Endothelial cell of umbilical vein (primary cell): ENCODE data around the gene RHOV. TPM values are rescaled to one million over a fixed set of nuclear protein-coding genes. Genes with fewer than 3 reads are reported as not detected.

ENCODE experiments used
- BruUV-seq: library from RNA; stranded (reverse); fragments of 400-500 nt; replicated peaks from 2 replicates; lab custom pipeline; 2021; lab: Mats Ljungman, UMichigan
- CTCF ChIA-PET: fragments of 300-600, 350-600 bp; sonication (Branson Sonifier 250); formaldehyde crosslinking; loops from one replicate; lab custom pipeline; 2021; ENCODE audit warnings: antibody characterized with exemption, inconsistent platforms; lab: Charles Lee
- POLR2A ChIA-PET: fragments of 300-600, 350-600 bp; sonication (Branson Sonifier 250); formaldehyde crosslinking; loops from one replicate; lab custom pipeline; 2021; ENCODE audit warnings: antibody characterized with exemption, inconsistent platforms; lab: Charles Lee
- DNase-seq: peaks from one replicate; pipeline ENCODE4 v3.0.0-alpha.2; 2011; ENCODE audit warnings: low read depth, low spot score
- FAIRE-seq: peaks from 2 replicates; lab custom pipeline; 2011; peaks lifted over from hg19 to GRCh38; lab: Jason Lieb, UNC
- H2AFZ ChIP-seq: 2 replicates; pipeline ENCODE4 v1.6.0; 2012; ENCODE audit warnings: low read depth, low read length, control low read depth, inconsistent platforms
- H3K27ac ChIP-seq: 2 replicates; pipeline ENCODE4 v1.5.1; 2011; ENCODE audit warnings: low read depth, mild to moderate bottlenecking, control low read depth, low read length, moderate library complexity; ENCODE audit not compliant: insufficient read depth
- H3K27me3 ChIP-seq, 2 experiments: 2 replicates each; pipeline versions ENCODE4 v1.6.0 to v1.6.1; 2011; ENCODE audit warnings: low read length in 2 of 2, mixed read lengths in 1 of 2; ENCODE audit not compliant: control insufficient read depth in 2 of 2, insufficient read depth in 2 of 2
- H3K36me3 ChIP-seq, 2 experiments: 2 replicates in 1 of 2; 3 replicates in 1 of 2; pipeline ENCODE4 v1.5.1; 2011; ENCODE audit warnings: low read length in 2 of 2, mild to moderate bottlenecking in 1 of 2, moderate library complexity in 1 of 2; ENCODE audit not compliant: control insufficient read depth in 2 of 2, insufficient read depth in 2 of 2; ENCODE audit errors: extremely low read depth in 1 of 2
- H3K4me1 ChIP-seq: 3 replicates; pipeline ENCODE4 v1.5.1; 2011; ENCODE audit warnings: mild to moderate bottlenecking, low read length; ENCODE audit not compliant: control insufficient read depth, insufficient read depth; ENCODE audit errors: extremely low read depth
- H3K4me2 ChIP-seq: 2 replicates; pipeline ENCODE4 v1.6.1; 2011; ENCODE audit warnings: low read length, control low read depth, mixed read lengths; ENCODE audit not compliant: insufficient read depth
- H3K4me3 ChIP-seq, 3 experiments: fragments of 200-600 bp in 1 of 3; sonication (generic), shearing (Covaris generic) in 1 of 3; replicated peaks in 1 of 3; 2 replicates each; pipeline ENCODE4 v1.5.1; 2011 to 2016; ENCODE audit warnings: control low read depth in 3 of 3, low read length in 3 of 3, mild to moderate bottlenecking in 2 of 3, inconsistent platforms in 1 of 3, low read depth in 1 of 3, moderate library complexity in 1 of 3; ENCODE audit not compliant: insufficient read depth in 1 of 3
- H3K79me2 ChIP-seq: 2 replicates; pipeline ENCODE4 v1.6.0; 2012; ENCODE audit warnings: low read length, inconsistent platforms; ENCODE audit not compliant: control insufficient read depth, insufficient read depth
- H3K9ac ChIP-seq: replicated peaks from 2 replicates; pipeline ENCODE3; 2011; ENCODE audit warnings: low read length, control low read depth; ENCODE audit not compliant: insufficient read depth; ENCODE audit errors: extremely low read depth
- H3K9me1 ChIP-seq: replicated peaks from 3 replicates; pipeline ENCODE4 v1.6.0; 2011; ENCODE audit warnings: mild to moderate bottlenecking, low read length; ENCODE audit not compliant: control insufficient read depth, insufficient read depth; ENCODE audit errors: extremely low read depth
- H3K9me3 ChIP-seq: replicated peaks from 2 replicates; pipeline ENCODE4 v1.5.1; 2012; ENCODE audit warnings: low read length, inconsistent platforms; ENCODE audit not compliant: control insufficient read depth, insufficient read depth
- H4K20me1 ChIP-seq: replicated peaks from 2 replicates; pipeline ENCODE3; 2011; ENCODE audit warnings: mild to moderate bottlenecking, low read length; ENCODE audit not compliant: control insufficient read depth, insufficient read depth; ENCODE audit errors: extremely low read depth
- EZH2 ChIP-seq: IDR thresholded peaks from 2 replicates; pipeline ENCODE4 v1.6.1; 2012; ENCODE audit warnings: borderline replicate concordance, low read depth, mild to moderate bottlenecking, moderate library complexity, low read length, inconsistent platforms; ENCODE audit not compliant: severe bottlenecking
- FOS ChIP-seq: IDR thresholded peaks from 2 replicates; pipeline ENCODE4 v1.6.1; 2011; ENCODE audit warnings: mild to moderate bottlenecking, low read length, moderate library complexity, borderline replicate concordance; ENCODE audit not compliant: insufficient read depth
- GATA2 ChIP-seq: IDR thresholded peaks from 2 replicates; pipeline ENCODE4 v1.7.0; 2011; ENCODE audit warnings: low read depth, mild to moderate bottlenecking, moderate library complexity, mixed read lengths, low read length; ENCODE audit not compliant: insufficient read length, insufficient read depth
- JUN ChIP-seq: IDR thresholded peaks from 2 replicates; pipeline ENCODE4 v1.6.1; 2011; ENCODE audit warnings: borderline replicate concordance, low read depth; ENCODE audit not compliant: insufficient read length, insufficient read depth
- MYC ChIP-seq: IDR thresholded peaks from one replicate; pipeline ENCODE4 v1.6.1; 2011; ENCODE audit warnings: mild to moderate bottlenecking, low read depth, low read length
- POLR2A ChIP-seq: IDR thresholded peaks from 2 replicates; pipeline ENCODE4 v1.6.1; 2012; ENCODE audit warnings: low read depth, mild to moderate bottlenecking, control low read depth, low read length
- POLR2AphosphoS5 ChIP-seq: IDR thresholded peaks from 2 replicates; pipeline ENCODE4 v1.6.1; 2012; ENCODE audit warnings: low read depth, mild to moderate bottlenecking, control low read depth, low read length, moderate library complexity; ENCODE audit not compliant: insufficient read depth
- dilution Hi-C: fragments of 300-500 bp; cut with MboI; formaldehyde crosslinking; loops from one replicate; pipeline ENCODE4 v1.15.0; 2019; ENCODE audit warnings: low sequenced_read_pairs; ENCODE audit not compliant: extremely low pct_ligation_motif_present
- intact Hi-C: fragments of 100-400 bp; cut with micrococcal nuclease; formaldehyde crosslinking; loops from one replicate; pipeline ENCODE4 v1.10.0; 2022
- polyA plus RNA-seq, 4 experiments: library from polyadenylated mRNA; depleted of rRNA in 3 of 4; stranded (reverse) in 3 of 4; unstranded in 1 of 4; fragments of >200 nt; gene quantifications; 2 replicates each; pipeline versions ENCODE4 v1.2.1 to v1.2.3, GENCODE V29; 2011 to 2012; ENCODE audit warnings: missing spikeins in 1 of 4
- total RNA-seq: library from RNA; stranded (reverse); gene quantifications from 2 replicates; pipeline ENCODE4 v1.2.3, GENCODE V29; 2021
- TF ChIP-seq, protein P1 (sequence below), 2 donors: IDR thresholded peaks; 1 replicate in 1 of 2; 2 replicates in 1 of 2; pipeline ENCODE4 v1.5.1; 2011; ENCODE audit warnings: low read length in 2 of 2, mild to moderate bottlenecking in 2 of 2, moderate library complexity in 2 of 2, control low read depth in 1 of 2, inconsistent platforms in 1 of 2, low read depth in 1 of 2; ENCODE audit not compliant: insufficient read depth in 1 of 2; ENCODE audit errors: extremely low read depth in 1 of 2
- TF ChIP-seq, protein P2 (sequence below): IDR thresholded peaks from 2 replicates; pipeline ENCODE4 v1.6.1; 2011; ENCODE audit not compliant: insufficient read depth, insufficient read length

The RHOV gene
- total and polyA plus RNA-seq, 2 donors (not counting 3 experiments of a cell fraction or from before 2014, with no cell fraction given): 0.15 to 0.20 TPM

DNA sequence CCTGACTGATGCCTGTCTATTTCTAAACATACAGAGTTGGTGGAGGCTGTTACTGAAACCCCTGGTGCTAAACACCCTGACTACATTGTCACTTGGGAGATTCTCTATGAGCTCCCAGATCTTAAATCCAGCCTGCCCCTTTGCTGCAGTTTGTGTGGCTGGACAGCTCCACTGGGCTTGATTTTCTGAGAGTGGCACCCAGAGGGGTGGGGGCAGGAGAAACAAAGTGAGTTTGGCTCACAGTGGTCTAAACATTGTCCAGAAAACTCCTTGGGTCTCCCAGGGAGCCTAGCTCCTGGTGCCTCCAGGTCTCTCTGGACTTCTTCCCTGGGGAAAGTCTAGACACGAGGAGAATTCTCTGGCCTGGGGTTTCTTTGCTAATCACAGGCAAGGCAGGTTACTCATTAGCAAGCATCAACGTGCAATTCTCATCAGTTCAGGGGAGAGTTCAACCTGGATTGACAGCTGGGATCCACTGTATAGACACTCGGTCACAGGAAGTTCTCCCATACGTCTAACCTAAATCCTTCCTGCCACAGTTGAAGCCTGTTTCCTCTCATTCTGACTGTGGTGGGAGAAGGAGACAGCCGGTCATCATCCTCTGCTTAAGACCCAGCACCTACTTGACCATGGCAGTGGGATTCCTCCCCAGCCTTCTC, 48.0 kb upstream of the RHOV start:
- H3K4me2 ChIP-seq: no peak overlapping the region
- FAIRE-seq (no peak), DNase-seq (no peak)
- no peak overlapping the region for H3K9ac ChIP-seq
- no peak overlapping the region for H3K4me3 ChIP-seq
- no peak overlapping the region for H2AFZ ChIP-seq
- no peaks in the 10 kb centered on the region for H3K9me3 ChIP-seq
- ChIA-PET CTCF (interaction anchor here (0.7 to 12.4 kb wide), 5 partner anchors 8 to 96 kb away, joined by 3 to 260 read pairs (median 7); partner anchors contain the start of gene VPS18), POLR2A (no interaction called here)
- H3K4me1 ChIP-seq: peaks cover 32% of the 10 kb centered on the region
- H3K36me3 ChIP-seq: no peaks in the 10 kb centered on the region
- dilution Hi-C loops: no loop called here
- no peaks in the 10 kb centered on the region for H3K79me2 ChIP-seq
- TF ChIP-seq POLR2AphosphoS5 (no peak), JUN (no peak), FOS (no peak), EZH2 (no peak), GATA2 (no peak), POLR2A (no peak), MYC (no peak)
- TF ChIP-seq, protein P1, sequence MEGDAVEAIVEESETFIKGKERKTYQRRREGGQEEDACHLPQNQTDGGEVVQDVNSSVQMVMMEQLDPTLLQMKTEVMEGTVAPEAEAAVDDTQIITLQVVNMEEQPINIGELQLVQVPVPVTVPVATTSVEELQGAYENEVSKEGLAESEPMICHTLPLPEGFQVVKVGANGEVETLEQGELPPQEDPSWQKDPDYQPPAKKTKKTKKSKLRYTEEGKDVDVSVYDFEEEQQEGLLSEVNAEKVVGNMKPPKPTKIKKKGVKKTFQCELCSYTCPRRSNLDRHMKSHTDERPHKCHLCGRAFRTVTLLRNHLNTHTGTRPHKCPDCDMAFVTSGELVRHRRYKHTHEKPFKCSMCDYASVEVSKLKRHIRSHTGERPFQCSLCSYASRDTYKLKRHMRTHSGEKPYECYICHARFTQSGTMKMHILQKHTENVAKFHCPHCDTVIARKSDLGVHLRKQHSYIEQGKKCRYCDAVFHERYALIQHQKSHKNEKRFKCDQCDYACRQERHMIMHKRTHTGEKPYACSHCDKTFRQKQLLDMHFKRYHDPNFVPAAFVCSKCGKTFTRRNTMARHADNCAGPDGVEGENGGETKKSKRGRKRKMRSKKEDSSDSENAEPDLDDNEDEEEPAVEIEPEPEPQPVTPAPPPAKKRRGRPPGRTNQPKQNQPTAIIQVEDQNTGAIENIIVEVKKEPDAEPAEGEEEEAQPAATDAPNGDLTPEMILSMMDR (IDR thresholded peaks at IDR 0.05; ENCODE audit: extremely low read depth in 1 of 2, insufficient read depth in 1 of 2, low read depth in 1 of 2, low read length in 2 of 2): no peak
- TF ChIP-seq, protein P2, sequence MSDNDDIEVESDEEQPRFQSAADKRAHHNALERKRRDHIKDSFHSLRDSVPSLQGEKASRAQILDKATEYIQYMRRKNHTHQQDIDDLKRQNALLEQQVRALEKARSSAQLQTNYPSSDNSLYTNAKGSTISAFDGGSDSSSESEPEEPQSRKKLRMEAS: no peak
- H3K27me3 ChIP-seq: peaks cover 8 to 11% of the 10 kb centered on the region in 2 experiments
- H3K27ac ChIP-seq: no peak overlapping the region
- BruUV-seq: no TSS peak
- no peaks in the 10 kb centered on the region for H4K20me1 ChIP-seq
- no peaks in the 10 kb centered on the region for H3K9me1 ChIP-seq
- intact Hi-C loops: no loop called here
